Measurements from ENCODE around the gene NID2.

NID2 gene, protein sequence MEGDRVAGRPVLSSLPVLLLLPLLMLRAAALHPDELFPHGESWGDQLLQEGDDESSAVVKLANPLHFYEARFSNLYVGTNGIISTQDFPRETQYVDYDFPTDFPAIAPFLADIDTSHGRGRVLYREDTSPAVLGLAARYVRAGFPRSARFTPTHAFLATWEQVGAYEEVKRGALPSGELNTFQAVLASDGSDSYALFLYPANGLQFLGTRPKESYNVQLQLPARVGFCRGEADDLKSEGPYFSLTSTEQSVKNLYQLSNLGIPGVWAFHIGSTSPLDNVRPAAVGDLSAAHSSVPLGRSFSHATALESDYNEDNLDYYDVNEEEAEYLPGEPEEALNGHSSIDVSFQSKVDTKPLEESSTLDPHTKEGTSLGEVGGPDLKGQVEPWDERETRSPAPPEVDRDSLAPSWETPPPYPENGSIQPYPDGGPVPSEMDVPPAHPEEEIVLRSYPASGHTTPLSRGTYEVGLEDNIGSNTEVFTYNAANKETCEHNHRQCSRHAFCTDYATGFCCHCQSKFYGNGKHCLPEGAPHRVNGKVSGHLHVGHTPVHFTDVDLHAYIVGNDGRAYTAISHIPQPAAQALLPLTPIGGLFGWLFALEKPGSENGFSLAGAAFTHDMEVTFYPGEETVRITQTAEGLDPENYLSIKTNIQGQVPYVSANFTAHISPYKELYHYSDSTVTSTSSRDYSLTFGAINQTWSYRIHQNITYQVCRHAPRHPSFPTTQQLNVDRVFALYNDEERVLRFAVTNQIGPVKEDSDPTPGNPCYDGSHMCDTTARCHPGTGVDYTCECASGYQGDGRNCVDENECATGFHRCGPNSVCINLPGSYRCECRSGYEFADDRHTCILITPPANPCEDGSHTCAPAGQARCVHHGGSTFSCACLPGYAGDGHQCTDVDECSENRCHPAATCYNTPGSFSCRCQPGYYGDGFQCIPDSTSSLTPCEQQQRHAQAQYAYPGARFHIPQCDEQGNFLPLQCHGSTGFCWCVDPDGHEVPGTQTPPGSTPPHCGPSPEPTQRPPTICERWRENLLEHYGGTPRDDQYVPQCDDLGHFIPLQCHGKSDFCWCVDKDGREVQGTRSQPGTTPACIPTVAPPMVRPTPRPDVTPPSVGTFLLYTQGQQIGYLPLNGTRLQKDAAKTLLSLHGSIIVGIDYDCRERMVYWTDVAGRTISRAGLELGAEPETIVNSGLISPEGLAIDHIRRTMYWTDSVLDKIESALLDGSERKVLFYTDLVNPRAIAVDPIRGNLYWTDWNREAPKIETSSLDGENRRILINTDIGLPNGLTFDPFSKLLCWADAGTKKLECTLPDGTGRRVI (N-terminal part only)

DNA sequence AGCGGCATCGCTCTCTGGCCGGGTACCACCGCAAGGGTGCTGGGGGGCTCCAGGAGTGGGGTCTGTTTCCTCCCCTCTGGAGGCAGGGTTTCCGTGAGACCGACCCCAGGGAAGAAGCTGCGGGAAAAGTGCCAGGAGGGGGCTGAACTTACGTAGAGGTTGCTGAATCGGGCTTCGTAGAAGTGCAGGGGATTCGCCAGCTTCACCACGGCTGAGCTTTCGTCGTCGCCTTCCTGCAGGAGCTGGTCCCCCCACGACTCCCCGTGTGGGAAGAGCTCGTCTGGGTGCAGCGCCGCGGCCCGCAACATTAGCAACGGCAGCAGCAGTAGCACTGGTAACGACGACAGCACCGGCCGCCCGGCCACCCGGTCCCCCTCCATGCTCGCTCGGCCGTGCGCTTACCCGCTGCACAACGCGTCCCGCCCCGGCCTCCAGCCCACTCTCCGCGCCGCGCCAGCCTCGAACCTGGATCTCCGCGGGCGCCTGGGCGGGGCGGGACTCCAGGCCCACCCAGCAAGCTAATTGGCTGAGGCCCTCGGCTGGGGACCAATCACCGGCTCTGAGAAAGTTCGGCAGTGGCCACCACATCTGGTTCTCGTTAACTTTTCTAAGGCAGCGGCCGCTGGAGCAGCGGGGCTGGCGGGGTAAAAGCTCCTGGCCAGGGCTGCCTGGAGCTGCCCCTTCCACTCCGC lies at the start of gene NID2:
TSS of gene NID2 (minus strand) at position 445 of the 692 bp plus-strand sequence. CDS start at position 380, 65 bp downstream.
- DNase-seq (ENCODE audit: low read depth): peak; percentile 64

DNA sequence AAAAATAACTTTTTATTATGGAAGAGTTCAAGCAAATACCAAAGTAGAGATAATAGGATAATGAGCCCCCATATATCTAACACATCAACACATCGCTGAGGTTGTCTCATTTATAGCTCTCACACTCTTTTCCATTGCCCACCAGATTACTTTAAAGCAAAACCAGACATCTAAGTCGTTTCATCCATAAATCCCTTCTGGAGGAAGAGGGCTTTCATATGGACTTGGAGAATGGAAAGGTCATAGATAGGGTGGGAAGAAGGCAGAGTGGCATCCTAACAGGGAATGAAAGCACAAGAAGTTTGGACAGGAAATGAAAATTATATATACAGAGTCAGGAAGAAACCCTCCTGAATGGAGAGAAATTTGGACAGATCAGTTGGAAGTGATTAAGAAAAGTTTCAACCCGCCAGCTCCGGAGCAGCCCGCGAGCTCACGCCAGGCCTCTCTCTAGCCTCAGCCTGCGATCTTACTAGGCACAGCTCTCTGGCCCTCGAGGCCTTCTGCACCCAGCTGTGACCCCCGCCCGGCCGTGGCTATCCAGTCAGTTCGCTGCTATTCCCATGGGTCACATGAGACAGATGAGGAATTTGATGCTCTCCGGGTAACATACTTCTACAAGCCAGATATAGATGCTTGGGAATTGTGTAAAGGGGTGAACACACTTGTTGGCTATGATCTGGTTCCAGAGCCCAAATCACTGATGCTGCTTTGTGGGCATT lies 48.4 kb upstream of the NID2 start:
- DNase-seq (ENCODE audit: low read depth): peak; percentile 57

DNA sequence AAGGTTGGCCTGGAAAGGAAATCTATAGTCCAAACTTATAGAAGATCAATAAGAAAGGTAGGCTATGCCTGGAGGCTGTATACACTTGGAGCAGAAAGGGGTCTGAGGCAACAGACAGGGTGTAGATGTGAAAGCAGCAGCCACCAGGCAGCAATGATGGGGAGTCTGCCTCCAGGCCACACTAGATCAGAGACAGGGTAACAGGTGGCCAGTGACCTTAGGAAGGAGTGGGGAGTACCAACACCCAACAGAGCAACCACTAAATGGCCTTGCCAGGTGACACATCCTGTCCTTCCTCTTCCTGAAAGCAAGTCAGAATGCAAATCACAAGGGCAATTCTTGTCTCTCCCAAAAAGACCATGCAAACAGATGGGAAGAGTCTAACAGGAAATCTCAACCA lies 46.4 kb upstream of the NID2 start:
- no peak for DNase-seq (ENCODE audit: low read depth)

DNA sequence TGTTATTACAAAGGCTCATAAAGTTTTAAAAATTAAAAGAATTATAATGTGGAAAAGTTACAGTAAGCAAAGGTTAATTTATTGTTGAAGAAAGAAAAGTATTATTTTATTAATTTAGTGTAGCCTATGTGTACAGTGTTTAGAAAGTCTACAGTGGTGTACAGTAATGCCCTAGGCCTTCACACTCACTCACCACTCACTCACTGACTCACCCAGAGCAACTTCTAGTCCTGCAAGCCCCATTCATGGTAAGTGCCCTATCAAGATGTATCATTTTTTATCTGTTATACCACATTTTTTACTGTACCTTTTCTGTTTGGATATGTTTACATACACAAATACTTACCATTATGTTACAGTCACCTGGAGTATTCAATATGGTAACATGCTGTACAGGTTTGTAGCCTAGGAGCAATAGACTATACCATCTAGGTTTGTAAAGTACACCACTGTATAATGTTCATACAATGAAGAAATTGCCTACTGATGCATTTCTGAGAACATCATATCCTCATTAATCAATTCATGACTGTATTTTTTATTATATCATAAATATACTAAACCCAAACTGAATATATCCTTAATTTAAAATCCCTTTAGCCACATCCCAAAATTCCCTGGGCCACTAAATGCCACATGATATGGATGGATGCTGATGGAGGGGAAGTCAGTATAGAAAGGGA lies 43.6 kb upstream of the NID2 start:
- DNase-seq (ENCODE audit: low read depth): no peak

DNA sequence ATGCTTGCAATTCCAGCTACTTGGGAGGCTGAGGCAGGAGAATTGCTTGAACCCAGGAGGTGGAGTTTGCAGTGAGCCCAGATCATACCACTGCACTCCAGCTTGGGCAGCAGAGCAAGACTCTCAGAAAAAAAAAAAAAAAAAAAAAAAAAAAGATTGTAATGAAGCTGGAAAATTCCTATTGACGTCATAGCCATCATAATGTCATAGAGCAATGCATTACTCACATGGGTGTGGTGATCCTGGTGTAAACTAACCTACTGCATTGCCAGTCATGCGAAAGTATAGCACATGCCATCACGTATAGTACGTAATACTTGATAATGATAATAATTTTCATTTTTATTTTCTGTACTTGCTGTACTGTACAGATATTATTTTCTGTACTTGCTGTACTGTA lies 42.7 kb upstream of the NID2 start:
- no peak for DNase-seq (ENCODE audit: low read depth)

DNA sequence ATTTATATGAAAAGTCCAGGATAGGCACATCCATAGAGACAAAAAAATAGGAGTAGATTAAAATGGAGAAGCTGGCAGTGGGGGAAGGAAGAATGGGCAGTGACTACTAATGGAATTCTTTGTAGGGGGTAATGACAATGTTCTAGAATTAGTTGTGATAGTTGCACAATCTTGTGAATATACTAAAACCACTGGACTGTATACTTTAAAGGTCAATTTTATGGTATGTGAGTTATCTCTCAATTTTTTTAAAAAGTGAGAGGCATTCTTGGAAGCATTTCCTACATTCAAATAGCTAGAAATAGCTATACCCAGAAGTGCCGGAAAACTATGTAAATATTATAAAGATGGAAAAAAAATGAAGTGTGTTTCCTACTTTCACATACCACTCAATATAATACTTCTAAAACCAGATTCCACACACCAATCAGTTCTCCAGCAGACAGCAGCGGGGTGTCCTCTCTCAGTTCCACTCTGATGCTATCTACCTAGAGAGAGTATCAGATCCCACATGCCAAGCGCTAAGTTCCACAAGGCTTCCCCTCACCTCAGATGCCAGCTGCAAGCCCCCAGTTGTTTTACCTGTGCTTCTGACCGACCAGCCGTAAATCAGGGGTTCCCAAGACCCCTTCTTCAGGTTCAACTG lies 41.7 kb upstream of the NID2 start:
- no peak for DNase-seq (ENCODE audit: low read depth)

DNA sequence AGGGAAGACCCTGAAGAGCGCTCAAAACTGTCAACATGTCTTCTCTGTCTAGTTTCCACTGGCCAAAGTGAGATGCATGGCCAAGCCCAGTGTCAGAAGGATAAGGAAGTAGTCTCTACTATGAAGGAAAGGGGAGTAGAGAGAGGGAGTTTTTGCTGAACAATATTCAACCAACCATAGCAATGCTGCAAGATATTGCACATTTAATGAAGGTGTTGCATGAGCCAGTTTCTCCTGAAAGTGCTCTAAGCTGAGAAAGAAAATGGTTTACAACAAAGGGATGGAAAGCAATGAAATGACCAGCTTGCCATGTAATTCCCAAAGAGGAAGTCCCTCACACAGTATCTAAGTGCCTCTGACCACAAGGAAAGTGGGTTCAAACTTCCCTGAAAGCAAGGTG lies 40.0 kb upstream of the NID2 start:
- no peak for DNase-seq (ENCODE audit: low read depth)

DNA sequence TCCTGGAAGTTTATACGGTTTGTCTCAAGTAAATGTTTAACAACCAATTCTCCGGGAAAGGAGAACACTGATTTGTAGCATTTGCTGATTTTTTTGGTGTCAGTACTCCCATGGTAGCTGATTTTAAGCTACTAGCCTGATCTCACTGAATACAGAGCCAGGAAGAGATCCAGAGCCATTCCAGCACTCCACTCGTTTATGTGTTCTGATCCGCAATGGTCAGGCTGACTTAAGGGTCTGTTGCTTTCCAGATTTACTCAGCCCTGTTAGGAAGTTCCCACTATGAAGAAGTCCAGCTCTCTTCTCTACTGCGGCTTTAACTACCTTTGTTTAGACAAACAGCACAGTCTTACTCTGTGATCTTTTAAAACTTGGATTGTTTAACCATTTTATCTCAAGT lies 38.0 kb upstream of the NID2 start:
- DNase-seq (ENCODE audit: low read depth): no peak

DNA sequence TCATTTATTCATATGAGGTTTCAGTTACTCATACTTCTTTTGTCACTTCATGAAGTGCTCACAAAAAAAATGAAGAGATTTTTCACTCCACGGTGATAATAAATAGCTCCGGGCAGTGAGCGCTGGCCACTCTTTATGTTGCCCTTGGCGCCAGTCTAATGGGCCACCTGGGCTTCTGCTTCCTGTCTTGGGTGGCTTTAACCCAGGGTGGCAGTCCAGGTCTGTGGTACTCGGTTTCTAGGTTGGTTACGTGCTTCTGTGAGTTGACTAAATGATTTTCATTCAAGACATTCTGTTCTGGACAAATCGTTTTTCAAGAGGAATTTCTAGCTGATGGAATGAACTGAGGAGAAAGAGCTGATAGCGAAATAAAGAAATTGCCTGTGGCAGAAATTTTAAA lies 34.6 kb upstream of the NID2 start:
- DNase-seq (ENCODE audit: low read depth): no peak

DNA sequence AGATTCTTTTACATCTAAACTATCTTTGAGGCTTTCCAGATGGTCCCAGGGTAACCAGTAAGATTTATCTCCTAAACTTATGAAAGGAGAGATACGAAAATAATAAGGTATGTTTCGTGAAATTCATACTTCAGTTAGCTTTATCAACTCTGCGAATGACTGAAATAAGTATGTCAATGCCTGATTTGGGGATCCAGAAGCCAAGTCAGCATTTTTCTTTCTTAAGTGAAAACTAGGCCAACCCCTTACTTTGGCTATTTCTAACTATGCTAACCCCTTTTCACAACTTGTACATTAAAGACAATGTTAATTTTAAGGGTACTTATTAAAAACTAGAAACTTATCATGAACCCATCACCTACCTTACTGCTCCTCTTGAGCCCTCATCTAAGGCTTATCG lies 26.9 kb upstream of the NID2 start:
- DNase-seq (ENCODE audit: low read depth): no peak

DNA sequence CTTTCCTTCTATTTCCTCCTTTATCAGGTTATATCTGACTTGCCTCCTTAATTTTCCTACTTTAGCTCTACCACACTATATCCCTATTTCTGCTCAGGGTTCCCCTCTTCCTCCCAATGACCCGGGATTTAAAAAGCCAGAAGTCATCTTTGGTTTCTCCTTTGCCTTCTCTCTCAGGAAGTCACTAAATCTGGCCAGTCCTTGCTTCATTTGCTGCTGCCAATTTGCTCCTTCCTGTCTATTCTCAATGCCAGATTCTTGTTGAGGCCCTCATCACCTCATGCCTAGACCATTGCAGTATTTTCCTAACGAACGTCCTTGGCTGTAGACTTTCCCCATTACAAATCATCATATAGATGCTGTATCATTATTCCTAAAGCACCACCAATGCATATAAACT lies 26.5 kb upstream of the NID2 start:
- no peak for DNase-seq (ENCODE audit: low read depth)

DNA sequence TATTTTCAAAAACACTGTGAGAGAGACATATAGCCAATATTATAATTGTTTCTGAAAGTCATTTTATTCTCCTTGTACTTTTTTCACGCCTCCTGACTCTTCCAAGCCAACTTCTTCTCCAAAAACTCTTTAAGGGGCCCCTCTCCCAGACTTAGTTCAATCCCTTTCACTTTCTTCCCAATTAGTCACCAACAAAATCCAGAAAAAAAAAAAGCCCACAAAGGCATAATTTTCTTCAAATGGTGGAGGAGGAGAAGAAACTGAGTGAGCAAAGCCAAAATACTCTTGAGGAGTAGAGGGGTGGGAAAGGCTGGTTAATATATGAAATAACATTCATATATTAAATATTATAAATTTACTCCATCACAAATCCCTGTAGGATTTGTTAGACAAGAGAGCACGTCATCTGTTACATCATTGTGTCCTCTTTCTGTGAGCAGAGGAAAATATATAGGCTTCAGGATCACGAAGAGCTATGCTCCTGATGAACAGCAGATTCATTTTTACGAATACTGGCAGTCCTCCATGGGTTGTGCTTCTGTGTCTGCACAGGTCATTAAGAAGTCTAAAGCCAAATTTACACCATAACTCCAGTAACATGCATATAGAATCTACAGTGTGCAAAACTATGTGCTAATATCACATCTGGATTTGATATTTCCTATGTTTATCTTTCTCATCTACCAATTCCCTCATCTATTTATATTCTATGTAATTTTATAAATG lies 25.9 kb upstream of the NID2 start:
- no peak for DNase-seq (ENCODE audit: low read depth)

DNA sequence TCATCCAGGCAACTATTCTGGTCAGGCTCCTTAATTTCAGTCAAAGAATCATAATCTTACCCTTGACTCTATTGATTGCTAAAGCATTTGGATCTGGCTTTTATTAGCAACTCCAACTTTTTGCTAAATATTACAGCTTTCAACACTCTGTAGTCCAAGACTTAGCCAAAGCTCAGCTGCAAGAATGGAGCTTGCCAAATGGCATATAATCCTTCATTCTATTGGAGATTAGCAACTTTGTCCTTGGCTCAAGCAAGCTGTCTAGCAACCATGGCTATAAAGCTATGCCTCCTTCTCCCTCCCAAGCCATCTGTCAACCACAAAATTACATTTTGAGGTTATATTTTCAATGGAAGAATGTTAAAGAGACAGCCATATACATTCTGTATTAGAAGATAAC lies 23.1 kb upstream of the NID2 start:
- DNase-seq (ENCODE audit: low read depth): no peak

DNA sequence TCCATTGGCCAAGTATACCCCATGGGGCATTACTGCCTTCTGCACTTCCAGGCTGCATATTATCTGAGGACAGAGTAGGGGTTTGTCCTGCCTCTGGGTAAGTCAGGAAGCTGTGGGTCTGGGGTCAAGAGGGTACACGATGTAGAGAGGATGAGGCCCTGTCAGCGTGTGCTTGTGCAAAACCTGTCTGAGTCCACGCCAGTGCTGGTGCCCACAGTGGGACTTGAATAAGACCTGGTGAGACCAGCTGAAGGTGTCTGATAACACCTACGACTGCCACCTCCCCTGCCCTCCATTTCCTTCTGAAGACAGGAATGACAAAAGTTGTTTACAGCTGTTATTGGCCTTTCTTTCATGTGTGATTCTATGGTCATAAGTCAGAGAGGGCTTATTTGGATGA lies 22.1 kb upstream of the NID2 start:
- DNase-seq (ENCODE audit: low read depth): no peak

DNA sequence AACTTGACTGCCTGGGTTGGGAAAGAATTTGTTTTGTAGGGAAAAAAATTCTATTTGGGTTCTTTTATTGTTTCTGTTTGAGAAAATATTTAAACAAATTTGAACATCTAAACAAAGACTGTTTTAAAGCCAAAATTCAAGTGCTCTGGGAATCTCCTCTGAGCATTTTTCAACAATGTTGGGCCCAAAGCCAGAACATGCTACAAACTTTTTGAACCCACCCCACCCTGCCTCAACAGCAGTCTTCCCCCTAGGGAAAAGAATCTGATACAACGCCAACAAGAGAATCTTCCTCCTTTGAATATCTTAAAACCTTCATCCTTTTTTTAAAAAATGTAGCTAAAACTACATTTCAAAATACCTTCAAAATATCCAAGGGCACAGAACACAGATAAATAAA lies 20.4 kb upstream of the NID2 start:
- DNase-seq (ENCODE audit: low read depth): no peak

DNA sequence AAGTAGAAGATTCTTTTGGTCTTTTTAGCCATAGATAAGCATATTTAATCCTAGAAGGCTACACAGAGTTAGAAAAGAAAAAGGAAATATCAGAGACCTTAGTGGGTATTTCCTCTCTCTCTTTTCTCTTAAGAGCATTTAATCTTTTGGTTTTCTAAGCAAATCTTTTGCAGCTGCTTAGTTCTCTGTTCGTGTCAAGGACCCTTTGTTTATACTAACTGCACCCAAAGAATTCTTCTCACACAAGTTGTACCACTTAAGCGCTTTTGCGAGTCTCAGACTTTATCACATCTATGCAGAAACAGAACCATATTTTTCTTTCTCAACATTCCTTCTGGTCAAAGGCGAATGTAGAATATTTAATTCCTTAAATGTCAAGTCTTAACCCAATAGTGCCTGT lies 17.9 kb upstream of the NID2 start:
- no peak for DNase-seq (ENCODE audit: low read depth)

DNA sequence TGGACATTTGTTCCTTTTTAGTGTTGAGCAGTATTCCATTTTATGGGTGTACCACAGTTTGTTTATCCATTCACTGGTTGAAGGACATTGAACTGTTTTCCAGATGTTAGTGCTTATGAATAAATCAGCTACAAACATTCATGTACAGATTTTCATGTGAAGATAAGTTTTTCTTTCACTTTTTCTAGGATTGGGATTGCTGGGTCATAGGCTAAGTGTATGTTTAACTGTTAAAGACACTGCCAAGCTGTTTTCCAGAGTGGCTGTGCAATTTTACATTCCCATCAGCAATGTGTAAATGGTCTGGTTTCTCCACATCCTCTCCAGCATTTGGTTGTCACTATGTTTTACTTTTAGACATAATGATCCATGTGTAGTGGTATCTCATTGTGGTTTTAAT lies 14.0 kb upstream of the NID2 start:
- no peak for DNase-seq (ENCODE audit: low read depth)

DNA sequence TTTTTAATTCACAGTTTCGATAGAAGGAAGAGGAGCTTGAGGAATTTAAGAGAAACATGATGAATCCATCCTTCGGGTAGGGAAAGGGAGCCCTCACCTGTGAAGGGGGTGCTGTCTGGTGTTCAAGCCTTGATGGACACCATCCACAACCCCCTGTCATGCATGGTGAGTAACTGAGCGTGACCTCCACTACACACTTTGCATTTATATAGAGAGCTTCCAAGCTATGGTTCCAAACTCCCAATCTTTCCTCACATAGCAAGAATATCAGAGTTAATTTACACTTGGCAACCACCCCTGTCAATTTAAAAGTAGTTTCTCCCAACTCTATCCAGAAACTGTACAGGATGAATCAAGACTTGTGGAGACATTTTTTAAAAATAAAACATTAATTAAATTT lies 13.1 kb upstream of the NID2 start:
- DNase-seq (ENCODE audit: low read depth): no peak
